Activated CD4-positive, alpha-beta T cell treated with anti-CD3 and anti-CD28 coated beads, Interleukin-2, amount 50 U/mL, for 48 hours (primary cell): ENCODE results near the gene CCL21.
"Not testable (repeated sequence)": the region's sequence is repeated elsewhere in the genome, so short reads cannot be mapped to it uniquely, and the experiment has no call there.

ENCODE experiments used
- DNase-seq, 2 experiments: peaks; one replicate each; pipeline ENCODE4 v3.0.0-alpha.2; 2020

The CCL21 gene, protein sequence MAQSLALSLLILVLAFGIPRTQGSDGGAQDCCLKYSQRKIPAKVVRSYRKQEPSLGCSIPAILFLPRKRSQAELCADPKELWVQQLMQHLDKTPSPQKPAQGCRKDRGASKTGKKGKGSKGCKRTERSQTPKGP

GRCh38 chr9:34710023-34710422 lies at the start of gene CCL21:
Gene CCL21, minus strand, starts transcription at chr9:34710136. Its CDS starts 70 bp downstream, at chr9:34710066.
- DNase-seq: no peak

- DNase-seq: no peak
Measured at GRCh38 chr9:34759432-34760134, 49.6 kb upstream of the CCL21 start.

GRCh38 chr9:34750320-34750719 lies 40.4 kb upstream of the CCL21 start:
- DNase-seq: not testable (repeated sequence)

DNA sequence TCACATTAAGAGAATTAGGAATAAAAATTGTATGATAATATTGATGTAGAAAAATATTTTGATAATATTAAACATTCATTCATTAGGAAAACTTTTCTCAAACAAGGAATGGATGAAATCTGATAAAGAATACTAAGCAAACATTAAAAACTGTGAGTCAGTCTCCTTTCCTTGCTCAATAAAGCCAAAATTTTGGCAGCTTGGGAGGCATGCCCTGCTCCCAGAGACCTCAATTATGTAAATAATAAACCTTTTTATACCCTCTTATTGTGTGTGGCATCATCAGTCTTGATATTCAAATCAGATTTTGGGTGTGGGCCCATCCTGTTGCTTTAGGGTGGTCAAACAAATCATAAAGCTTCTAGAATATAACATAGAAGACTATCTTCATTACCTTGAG lies 36.6 kb upstream of the CCL21 start:
- no peak for DNase-seq

GRCh38 chr9:34744295-34745221 lies 34.6 kb upstream of the CCL21 start:
- DNase-seq: no peak

DNA sequence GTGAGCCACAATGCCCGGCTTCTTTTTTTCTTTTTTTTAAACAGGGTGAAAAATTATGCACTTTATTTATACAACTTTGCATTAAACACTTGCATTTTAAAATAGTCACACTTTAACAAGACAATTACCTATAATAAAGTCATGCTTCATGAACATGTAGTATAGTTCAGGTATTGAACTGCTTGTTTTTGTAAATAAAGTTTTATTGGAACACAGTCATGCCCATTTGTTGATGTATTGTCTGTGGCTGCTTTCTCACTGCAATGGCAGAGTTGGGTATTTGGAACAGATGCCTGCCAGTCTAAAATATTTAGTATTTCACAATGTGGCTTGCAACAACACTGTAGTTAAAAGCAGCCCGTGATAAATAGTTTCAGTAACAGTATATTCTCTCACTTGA lies 32.8 kb upstream of the CCL21 start:
- DNase-seq: no peak

GRCh38 chr9:34741628-34742027 lies 31.7 kb upstream of the CCL21 start:
- no peak for DNase-seq

DNA sequence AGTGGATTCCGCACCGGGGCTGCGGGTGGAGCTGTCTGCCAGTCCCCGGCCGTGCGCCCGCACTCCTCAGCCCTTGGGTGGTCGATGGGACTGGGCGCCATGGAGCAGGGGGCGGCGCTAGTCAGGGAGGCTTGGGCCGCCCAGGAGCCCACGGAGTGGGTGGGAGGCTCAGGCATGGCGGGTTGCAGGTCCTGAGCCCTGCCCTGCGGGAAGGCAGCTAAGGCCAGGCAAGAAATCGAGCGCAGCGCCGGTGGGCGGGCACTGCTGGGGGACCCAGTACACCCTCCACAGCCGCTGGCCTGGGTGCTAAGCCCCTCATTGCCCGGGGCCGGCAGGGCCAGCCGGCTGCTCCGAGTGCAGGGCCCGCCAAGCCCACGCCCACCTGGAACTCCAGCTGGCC lies 30.2 kb upstream of the CCL21 start:
- DNase-seq: not testable (repeated sequence)

DNA sequence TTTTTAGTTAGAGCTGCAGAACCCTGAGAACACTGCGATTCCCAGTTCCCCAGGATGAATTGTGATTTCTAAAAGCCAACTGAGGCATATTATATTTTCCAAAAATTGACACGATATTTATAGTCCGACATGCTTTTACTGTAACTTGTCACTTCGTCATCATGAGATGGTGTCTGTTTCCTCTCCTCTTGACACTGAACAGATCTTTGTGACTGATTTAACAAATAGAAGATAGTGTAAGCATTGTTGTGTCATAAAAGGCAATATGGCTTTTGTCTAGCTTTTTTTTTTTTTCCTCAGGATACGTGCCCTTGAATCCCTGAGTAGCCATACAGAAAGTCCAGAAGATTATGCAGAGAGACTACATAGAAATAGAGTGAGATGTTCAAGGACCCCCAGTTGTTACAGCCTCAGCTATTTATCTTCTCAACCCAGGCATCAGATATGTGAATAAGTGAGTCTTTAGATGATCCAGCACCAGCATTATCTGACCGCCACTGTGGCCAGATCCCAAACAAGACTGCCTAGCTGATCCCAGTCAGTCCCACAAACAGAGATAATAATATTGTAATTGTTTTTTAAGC lies 27.8 kb upstream of the CCL21 start:
- DNase-seq: no peak

DNA sequence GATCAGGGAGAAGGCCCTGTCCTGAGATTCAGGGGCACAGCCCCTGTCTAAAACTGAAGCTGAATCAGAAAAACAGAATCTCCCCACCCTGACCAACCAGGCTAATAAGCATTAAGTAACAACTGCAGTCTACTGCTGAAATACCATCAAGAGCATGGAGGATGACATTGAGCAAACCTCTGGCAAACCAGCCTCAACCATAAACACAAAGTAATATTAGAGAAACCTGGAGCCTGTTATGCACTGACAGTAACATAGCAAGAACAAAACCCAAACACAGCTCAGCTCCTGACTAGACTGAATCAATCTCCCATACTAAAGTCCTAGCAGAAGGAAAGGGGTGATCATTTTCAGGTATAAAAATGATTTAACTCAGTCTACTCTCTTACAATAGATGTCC lies 24.8 kb upstream of the CCL21 start:
- no peak for DNase-seq

- no peak for DNase-seq
Measured at GRCh38 chr9:34732886-34733285, 22.9 kb upstream of the CCL21 start.

DNA sequence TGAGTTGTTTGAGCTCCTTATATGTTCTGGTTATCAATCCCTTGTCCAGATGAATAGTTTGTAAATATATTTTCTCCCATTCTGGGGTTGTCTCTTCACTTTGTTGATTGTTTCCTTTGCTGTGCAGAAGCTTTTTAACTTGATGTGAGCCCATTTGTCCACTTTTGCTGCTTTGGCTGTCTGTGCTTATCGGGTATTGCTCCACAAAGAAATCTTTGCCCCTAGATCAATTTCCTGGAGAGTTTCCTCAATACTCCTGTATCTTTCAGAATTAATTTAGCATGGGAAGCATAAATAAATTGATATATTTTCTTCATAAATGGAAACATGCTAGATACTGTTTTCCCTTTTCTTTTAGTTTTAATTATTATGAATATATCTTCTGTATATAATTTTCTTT lies 22.5 kb upstream of the CCL21 start:
- DNase-seq: no peak

GRCh38 chr9:34723141-34723540 lies 13.2 kb upstream of the CCL21 start:
- DNase-seq: no peak

GRCh38 chr9:34719769-34720025 lies 9.8 kb upstream of the CCL21 start:
- not testable (repeated sequence) for DNase-seq

- no peak for DNase-seq
Measured at GRCh38 chr9:34719021-34719768, 9.3 kb upstream of the CCL21 start.

- DNase-seq: no peak
Measured at GRCh38 chr9:34717996-34718614, 8.2 kb upstream of the CCL21 start.

GRCh38 chr9:34716711-34717110 lies 6.8 kb upstream of the CCL21 start:
- no peak for DNase-seq

DNA sequence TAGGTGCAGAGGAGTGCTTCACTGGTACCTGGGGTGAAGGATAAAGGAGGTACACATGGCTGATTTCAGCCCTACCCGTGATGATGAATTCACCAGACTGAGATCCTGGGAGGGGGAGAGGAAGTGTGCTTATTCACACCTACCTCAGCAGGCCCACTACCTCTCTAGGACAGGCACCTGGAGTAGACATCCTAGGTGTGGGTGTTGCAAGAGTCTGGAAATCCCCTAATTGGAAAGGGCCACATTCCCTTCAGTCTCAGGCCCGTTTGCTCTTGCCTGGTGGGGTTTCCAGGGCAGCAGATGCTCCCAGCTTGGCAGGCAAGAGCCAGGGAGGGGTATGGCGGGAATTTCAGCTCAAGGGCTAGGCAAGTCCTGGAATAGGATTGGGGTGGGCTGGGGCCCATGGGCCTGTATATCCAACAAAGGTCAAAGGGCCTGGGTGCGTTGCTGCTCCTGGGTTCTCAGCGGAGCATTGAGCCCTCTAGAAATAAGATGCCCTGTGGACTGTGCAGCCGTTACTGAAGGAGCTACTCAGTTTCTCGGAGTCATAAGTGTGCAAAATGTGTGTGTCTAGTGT lies 5.8 kb upstream of the CCL21 start:
- DNase-seq: no peak

DNA sequence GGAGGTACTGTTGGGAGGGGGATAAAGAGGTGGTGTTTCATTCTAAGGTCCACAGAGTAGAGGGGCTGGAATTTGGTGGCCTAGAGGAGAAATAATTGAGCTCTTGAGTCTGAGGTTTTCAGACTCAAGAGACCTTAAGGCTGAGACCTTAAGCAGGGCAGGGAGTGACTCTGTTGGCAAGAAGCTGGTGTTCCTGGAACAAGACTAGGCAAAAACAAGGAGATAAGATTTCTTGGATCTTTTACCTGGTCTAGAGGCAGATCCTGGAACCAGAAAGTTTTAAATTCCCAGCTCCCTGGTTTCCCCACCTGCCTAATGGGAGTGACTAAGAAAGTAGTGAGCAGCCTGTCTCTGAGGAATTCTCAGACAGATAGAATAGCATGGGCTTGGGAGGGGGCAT lies 4.1 kb upstream of the CCL21 start:
- no peak for DNase-seq

DNA sequence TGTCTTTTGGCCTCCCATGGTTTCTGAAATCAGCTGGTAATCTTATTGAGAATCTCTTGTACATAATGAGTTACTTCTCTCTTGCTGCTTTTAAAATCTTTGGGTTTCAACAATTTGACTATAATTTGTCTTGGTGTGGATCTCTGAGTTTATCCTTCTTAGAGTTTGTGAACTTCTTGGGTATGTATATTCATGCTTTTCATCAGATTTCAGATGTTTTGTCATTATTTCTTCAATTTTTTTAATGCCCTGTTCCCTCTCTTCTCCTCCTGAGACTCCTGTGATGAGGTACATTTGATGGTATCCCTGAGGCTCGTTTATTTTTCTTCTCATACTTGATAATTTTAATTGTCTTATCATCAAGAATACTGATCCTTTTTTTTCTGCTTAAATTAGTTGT lies 2.2 kb upstream of the CCL21 start:
- DNase-seq: no peak

DNA sequence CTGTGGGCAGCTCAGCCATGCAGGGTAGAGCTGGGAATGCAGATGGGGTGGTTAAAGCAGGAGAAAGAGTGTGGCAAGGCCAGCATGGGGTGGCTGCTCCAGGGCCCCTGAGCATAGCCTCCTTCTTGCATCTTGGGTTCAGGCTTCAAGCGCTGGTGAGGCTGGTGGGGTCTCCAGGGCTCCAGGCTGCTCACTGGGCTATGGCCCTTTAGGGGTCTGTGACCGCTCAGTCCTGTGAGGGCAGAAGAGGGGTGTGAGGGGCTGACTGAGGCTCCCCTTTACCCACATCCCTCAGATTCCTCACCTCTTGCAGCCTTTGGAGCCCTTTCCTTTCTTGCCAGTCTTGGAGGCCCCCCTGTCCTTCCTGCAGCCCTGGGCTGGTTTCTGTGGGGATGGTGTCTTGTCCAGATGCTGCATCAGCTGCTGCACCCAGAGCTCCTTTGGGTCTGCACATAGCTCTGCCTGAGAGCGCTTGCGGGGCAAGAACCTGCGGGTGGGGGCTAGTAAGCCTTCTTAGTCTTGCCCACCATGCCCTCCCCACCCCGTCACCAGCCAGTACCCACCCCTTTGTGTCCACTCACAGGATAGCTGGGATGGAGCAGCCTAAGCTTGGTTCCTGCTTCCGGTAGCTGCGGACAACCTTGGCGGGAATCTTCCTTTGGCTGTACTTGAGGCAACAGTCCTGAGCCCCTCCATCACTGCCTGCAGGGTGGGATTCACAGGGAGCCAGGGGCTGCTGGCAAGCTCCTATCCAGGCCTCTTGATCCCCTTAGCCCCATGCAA lies 549 bp downstream of the CCL21 start:
- DNase-seq: no peak
